Neural progenitor cell (in vitro differentiated cells): ENCODE data around the gene PRSS36.

ENCODE experiments used
- CTCF ChIP-seq: fragments of 200-600 bp; sonication (generic); IDR thresholded peaks from 2 replicates; pipeline ENCODE4 v1.5.1; 2017; ENCODE audit warnings: antibody characterized with exemption, mild to moderate bottlenecking
- EZH2 ChIP-seq: fragments of 200-600 bp; sonication (generic); IDR thresholded peaks from 2 replicates; pipeline ENCODE4 v1.6.1; 2017; ENCODE audit warnings: antibody characterized with exemption, mild to moderate bottlenecking, moderate library complexity
- EZH2phosphoT487 ChIP-seq: fragments of 200-600 bp; sonication (generic); IDR thresholded peaks from 2 replicates; pipeline ENCODE4 v1.6.1; 2017; ENCODE audit warnings: antibody characterized with exemption

GRCh38 chr16:31190061-31190460 lies 40.2 kb upstream of the PRSS36 start:
- no peak for TF ChIP-seq CTCF
- no peak for TF ChIP-seq EZH2
- no peak for TF ChIP-seq EZH2phosphoT487
